ENCODE measurements around the gene HIRIP3. TPM values are rescaled to one million over a fixed set of nuclear protein-coding genes. Genes with fewer than 3 reads are reported as not detected.

HIRIP3 gene
- total and polyA plus RNA-seq, 2 of the 13 experiments (the other 11 are each of a cell fraction or from before 2014, with no cell fraction given), result 12.6 to 17.2 TPM

DNA sequence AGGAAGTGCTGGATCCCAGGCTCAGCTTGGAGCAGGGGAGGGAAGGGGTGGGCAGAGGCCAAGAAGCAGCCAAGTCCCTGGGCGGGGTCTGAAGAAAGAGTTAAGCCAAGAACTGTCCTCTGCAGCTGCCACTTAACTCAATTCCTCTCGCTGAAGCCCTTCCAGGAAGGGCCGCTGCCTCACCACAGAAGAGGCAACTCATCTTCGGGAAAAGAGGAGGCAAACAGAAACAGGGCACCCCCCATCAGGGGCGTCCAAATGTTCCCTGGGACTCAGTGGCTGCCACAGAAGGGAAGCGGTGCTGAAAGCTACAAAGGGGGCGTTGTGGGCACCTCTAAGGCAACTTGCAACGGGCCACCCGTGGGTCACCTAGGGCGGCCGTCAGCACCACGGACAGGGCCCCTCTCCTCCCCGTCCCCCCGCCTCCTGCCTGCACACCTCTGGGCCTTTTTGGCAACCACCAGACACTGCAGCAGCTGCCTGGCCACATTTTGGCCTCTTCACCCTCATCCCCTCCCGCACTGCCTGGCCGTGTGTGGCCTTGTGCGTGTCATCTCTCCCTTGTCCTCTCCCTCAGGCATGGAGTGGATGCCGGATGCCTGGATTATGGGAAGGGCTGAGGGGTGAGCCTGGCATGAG, 33.1 kb upstream of the HIRIP3 start (continued):
- TF ChIP-seq, protein P1, sequence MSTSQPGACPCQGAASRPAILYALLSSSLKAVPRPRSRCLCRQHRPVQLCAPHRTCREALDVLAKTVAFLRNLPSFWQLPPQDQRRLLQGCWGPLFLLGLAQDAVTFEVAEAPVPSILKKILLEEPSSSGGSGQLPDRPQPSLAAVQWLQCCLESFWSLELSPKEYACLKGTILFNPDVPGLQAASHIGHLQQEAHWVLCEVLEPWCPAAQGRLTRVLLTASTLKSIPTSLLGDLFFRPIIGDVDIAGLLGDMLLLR (CRISPR knock-in tag; IDR thresholded peaks at IDR 0.05), result no peak
- no peak for TF ChIP-seq ZNF136 (CRISPR knock-in tag; IDR thresholded peaks at IDR 0.05; ENCODE audit: low read depth)
- TF ChIP-seq SP1 (IDR thresholded peaks at IDR 0.05), result no peak
- no peak for TF ChIP-seq SP1 (CRISPR knock-in tag; IDR thresholded peaks at IDR 0.05)
- no peak for TF ChIP-seq ZNF354B (CRISPR knock-in tag; IDR thresholded peaks at IDR 0.05)
- TF ChIP-seq ATF4 (CRISPR knock-in tag; IDR thresholded peaks at IDR 0.05), result no peak
- no peak for TF ChIP-seq FIP1L1 (IDR thresholded peaks at IDR 0.05; ENCODE audit: borderline replicate concordance, insufficient read depth, low read depth, low read length)
- TF ChIP-seq ZNF343 (CRISPR knock-in tag; IDR thresholded peaks at IDR 0.05), result no peak
- TF ChIP-seq ZMYM3 (CRISPR knock-in tag; IDR thresholded peaks at IDR 0.05), result no peak
- TF ChIP-seq NBN (conservative IDR thresholded peaks at IDR 0.05), result no peak
- TF ChIP-seq THYN1 (CRISPR knock-in tag; IDR thresholded peaks at IDR 0.05; ENCODE audit: borderline replicate concordance, low read depth), result no peak
- TF ChIP-seq ZNF766 (CRISPR knock-in tag; IDR thresholded peaks at IDR 0.05; ENCODE audit: borderline replicate concordance), result no peak
- no peak for TF ChIP-seq RFX1 (IDR thresholded peaks at IDR 0.05)
- no peak for TF ChIP-seq ZSCAN29 (CRISPR knock-in tag; conservative IDR thresholded peaks at IDR 0.05)
- TF ChIP-seq XBP1 (CRISPR knock-in tag; IDR thresholded peaks at IDR 0.05), result no peak
- no peak for TF ChIP-seq ZNF256 (CRISPR knock-in tag; conservative IDR thresholded peaks at IDR 0.05)
- TF ChIP-seq ZNF576 (CRISPR knock-in tag; IDR thresholded peaks at IDR 0.05), result no peak
- TF ChIP-seq, protein P2, sequence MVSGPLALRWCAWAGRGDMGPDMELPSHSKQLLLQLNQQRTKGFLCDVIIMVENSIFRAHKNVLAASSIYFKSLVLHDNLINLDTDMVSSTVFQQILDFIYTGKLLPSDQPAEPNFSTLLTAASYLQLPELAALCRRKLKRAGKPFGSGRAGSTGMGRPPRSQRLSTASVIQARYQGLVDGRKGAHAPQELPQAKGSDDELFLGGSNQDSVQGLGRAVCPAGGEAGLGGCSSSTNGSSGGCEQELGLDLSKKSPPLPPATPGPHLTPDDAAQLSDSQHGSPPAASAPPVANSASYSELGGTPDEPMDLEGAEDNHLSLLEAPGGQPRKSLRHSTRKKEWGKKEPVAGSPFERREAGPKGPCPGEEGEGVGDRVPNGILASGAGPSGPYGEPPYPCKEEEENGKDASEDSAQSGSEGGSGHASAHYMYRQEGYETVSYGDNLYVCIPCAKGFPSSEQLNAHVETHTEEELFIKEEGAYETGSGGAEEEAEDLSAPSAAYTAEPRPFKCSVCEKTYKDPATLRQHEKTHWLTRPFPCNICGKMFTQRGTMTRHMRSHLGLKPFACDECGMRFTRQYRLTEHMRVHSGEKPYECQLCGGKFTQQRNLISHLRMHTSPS (CRISPR knock-in tag; IDR thresholded peaks at IDR 0.05; ENCODE audit: low read depth), result no peak
- TF ChIP-seq, protein P3, sequence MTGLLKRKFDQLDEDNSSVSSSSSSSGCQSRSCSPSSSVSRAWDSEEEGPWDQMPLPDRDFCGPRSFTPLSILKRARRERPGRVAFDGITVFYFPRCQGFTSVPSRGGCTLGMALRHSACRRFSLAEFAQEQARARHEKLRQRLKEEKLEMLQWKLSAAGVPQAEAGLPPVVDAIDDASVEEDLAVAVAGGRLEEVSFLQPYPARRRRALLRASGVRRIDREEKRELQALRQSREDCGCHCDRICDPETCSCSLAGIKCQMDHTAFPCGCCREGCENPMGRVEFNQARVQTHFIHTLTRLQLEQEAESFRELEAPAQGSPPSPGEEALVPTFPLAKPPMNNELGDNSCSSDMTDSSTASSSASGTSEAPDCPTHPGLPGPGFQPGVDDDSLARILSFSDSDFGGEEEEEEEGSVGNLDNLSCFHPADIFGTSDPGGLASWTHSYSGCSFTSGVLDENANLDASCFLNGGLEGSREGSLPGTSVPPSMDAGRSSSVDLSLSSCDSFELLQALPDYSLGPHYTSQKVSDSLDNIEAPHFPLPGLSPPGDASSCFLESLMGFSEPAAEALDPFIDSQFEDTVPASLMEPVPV (CRISPR knock-in tag; IDR thresholded peaks at IDR 0.05), result no peak
- no peak for TF ChIP-seq HCFC1 (IDR thresholded peaks at IDR 0.05; ENCODE audit: low read depth, low read length)
- no peak for TF ChIP-seq ZNF709 (CRISPR knock-in tag; IDR thresholded peaks at IDR 0.05)
- TF ChIP-seq, protein P4, sequence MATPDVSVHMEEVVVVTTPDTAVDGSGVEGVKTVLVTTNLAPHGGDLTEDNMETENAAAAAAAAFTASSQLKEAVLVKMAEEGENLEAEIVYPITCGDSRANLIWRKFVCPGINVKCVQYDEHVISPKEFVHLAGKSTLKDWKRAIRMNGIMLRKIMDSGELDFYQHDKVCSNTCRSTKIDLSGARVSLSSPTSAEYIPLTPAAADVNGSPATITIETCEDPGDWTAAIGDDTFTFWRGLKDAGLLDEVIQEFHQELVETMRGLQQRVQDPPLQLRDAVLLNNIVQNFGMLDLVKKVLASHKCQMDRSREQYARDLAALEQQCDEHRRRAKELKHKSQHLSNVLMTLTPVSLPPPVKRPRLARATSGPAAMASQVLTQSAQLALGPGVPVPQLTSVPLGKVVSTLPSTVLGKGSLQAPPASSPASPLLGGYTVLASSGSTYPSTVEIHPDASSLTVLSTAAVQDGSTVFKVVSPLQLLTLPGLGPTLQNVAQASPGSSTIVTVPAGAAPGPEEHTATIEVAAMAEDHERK (CRISPR knock-in tag; IDR thresholded peaks at IDR 0.05; ENCODE audit: low read depth), result no peak

Data from HepG2 (cell line).